AG04449 (cell line): ENCODE results near the gene CCDC57.

ENCODE experiments used
- CTCF ChIA-PET: fragments of 350-600 bp; formaldehyde crosslinking; extraction: SDS; loops from one replicate; lab custom pipeline; 2021; ENCODE audit warnings: antibody characterized with exemption; lab: Yijun Ruan, JAX
- POLR2A ChIA-PET: fragments of 400-600, 350-600 bp; formaldehyde crosslinking; extraction: SDS; loops from one replicate; lab custom pipeline; 2020; ENCODE audit warnings: antibody characterized with exemption, inconsistent platforms; lab: Yijun Ruan, JAX
- DNase-seq: peaks from one replicate; pipeline ENCODE4 v3.0.0-alpha.2; 2010; ENCODE audit warnings: low read depth, low spot score
- H3K4me3 ChIP-seq: 2 replicates; pipeline ENCODE4 v1.5.1; 2011; ENCODE audit warnings: low read depth, mild to moderate bottlenecking, control low read depth, low read length
- TF ChIP-seq, protein P1 (sequence below): IDR thresholded peaks from one replicate; pipeline ENCODE4 v1.5.1; 2011; ENCODE audit warnings: mild to moderate bottlenecking, moderate library complexity, low read length, control low read depth, inconsistent platforms; ENCODE audit not compliant: insufficient read depth; ENCODE audit errors: missing control alignments

The CCDC57 gene

DNA sequence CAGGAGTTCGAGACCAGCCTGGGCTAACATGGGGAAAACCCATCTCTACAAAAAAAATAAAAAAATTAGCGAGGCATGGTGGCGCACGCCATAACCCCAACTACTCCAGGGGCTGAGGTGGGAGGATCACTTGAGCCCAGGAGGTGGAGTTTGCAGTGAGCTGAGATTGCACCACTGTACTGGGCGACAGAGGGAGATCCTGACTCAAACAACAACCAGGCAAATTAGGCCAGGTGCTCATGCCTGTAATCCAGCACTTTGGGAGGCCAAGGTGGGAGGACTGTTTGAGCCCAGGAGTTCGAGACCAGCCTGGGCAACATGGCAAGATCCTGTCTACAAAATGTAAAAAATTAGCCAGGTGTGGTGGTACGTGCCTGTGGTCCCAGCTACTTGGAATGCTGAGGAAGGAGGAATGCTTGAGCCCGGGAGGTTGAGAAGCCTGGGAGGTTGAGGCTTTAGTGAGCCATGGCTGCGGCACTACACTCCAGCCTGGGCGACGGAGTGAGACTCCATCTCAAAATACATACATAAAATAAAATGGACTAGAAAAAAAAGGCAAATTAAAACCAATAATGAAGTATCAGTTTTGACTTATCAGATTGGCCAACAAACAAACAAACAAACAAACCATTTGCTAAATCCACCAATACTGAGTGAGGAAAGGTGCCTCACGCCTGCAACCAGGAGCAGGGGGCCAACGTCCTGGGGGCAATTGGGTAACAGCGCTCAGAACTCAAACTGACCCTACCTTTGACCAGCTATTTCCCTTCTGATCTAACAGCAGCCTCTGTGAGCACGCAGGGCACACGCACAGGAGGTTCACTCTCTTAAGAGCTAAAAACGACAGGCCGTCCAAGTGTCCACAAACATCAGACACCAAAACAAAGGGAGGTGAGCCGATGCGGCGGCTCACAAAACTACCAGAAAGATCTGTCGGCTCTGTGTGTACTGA lies 95.2 kb downstream of the CCDC57 start:
- no peak for DNase-seq

DNA sequence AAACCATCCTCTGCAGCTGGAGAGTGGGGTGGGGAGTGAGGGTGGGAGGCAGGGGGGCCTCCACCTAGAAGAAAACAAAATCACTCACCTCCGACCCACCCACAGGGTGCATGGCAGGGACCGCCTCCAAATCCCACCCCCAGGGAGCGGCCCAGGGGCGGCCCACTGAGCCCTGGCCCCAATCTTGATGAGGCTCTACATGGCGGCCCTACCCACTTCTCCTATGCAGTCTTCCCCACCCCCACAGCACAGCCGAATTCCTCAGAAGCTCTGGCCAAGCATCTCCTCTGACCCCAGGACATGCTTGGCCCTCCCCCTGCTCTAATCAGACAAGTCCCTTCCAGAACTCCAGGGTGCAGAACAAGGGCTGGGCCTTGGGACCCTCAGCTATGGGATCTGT lies 96.4 kb downstream of the CCDC57 start:
- CTCF ChIA-PET, result no interaction called here
- H3K4me3 ChIP-seq, result no peak overlapping the region
- POLR2A ChIA-PET, result no interaction called here
- DNase-seq, result no peak
- TF ChIP-seq, protein P1, sequence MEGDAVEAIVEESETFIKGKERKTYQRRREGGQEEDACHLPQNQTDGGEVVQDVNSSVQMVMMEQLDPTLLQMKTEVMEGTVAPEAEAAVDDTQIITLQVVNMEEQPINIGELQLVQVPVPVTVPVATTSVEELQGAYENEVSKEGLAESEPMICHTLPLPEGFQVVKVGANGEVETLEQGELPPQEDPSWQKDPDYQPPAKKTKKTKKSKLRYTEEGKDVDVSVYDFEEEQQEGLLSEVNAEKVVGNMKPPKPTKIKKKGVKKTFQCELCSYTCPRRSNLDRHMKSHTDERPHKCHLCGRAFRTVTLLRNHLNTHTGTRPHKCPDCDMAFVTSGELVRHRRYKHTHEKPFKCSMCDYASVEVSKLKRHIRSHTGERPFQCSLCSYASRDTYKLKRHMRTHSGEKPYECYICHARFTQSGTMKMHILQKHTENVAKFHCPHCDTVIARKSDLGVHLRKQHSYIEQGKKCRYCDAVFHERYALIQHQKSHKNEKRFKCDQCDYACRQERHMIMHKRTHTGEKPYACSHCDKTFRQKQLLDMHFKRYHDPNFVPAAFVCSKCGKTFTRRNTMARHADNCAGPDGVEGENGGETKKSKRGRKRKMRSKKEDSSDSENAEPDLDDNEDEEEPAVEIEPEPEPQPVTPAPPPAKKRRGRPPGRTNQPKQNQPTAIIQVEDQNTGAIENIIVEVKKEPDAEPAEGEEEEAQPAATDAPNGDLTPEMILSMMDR, result no peak

More for the DNA sequence above, 95.2 kb downstream of the CCDC57 start:
- ChIA-PET CTCF (interaction anchor here (0.8 kb wide), 1 partner anchor 87 kb away, joined by 3 read pairs; no protein-coding TSS in a partner anchor), POLR2A (no interaction called here)
- no peak overlapping the region for H3K4me3 ChIP-seq
- TF ChIP-seq, protein P1, result no peak

DNA sequence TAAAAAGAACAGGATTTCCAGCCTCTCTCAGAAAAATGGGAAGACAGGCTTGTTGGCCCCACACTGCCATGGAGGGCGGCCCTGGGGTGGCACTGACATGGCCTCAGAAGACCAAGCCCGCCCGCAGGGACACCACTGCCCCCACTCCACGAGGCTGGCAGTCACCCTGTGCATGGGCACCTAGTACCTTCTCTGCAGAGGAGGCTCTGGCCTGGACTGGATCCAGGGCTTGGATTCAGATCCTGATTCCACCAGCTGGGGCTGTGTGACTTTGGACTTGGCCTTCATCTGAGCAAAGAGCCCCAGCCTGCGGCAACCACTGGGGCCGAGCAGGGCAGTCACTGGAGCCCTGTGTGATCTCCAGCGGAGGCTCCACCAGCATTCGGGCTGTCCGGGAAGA lies 97.8 kb downstream of the CCDC57 start:
- no peak for DNase-seq
- CTCF ChIA-PET, result no interaction called here
- POLR2A ChIA-PET, result no interaction called here
- H3K4me3 ChIP-seq, result no peak overlapping the region
- TF ChIP-seq, protein P1, result no peak

DNA sequence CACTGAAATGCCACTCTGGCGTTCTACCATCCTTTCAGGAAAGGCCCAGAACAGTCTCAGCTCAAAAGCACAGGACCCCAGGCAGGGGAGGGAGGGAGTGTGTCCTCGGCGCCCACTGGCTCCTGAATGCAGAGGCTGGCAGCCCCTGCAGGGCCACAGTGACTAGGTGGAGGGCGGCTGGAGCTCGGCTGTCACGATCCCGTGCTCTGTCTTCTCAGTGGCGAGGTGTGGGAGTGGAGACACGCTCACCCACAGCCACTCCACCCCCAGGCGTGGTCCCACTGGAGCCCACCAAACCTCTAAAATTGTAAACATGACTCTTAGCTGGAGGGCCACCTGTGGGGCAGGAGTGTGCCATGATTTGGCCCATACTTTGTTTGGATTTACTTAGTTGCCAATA lies 98.2 kb downstream of the CCDC57 start:
- H3K4me3 ChIP-seq, result no peak overlapping the region
- TF ChIP-seq, protein P1, result no peak
- ChIA-PET CTCF (no interaction called here), POLR2A (no interaction called here)
- DNase-seq, result no peak

DNA sequence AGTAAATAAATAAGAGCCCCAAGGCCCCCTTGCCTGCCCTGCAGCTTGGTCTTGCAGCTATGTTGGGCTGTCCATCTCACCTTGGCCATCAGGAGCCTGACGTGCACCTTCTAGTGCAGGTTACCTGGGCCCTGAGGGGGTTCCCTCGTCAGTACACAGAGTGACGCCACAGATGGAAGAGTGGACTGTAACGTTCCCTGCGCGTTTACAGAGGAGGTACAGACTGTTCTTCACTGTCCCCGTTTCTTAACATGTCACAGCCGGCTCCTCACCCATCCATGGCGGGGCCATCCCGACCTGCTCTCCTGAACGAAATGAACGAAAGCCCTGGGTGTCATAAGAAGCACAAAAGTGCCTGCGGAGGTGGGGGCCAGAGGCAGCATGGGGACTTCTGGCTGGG lies 98.7 kb downstream of the CCDC57 start:
- H3K4me3 ChIP-seq, result no peak overlapping the region
- TF ChIP-seq, protein P1, result no peak
- ChIA-PET POLR2A (no interaction called here), CTCF (interaction anchor here (1.1 kb wide), 2 partner anchors 9 to 10 kb away, joined by 3 read pairs; no protein-coding TSS in a partner anchor)
- DNase-seq, result no peak

DNA sequence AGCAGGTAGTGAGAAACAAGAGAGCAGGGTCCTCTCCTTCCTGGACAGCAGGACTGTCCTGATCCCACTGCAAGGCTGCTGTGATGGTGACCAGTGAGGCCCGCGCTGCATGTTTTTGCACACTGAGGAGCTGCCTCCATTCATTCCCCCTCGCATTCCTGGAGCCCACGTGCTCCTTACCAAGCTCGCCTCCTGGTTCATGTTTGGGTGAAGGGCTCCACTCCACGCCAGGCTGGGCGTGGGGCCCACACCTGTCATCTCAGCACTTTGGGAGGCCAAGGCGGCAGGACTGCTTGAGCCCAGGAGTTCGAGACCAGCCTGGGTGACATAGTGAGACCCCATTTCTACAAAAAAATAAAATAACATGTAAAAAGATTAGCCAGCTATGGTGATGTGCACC lies 99.2 kb downstream of the CCDC57 start:
- no peak overlapping the region for H3K4me3 ChIP-seq
- TF ChIP-seq, protein P1, result no peak
- POLR2A ChIA-PET, result no interaction called here
- CTCF ChIA-PET, result interaction anchor here (1.1 kb wide), 2 partner anchors 8 to 10 kb away, joined by 3 read pairs; no protein-coding TSS in a partner anchor
- no peak for DNase-seq
